ENCODE results near the gene PUS3.

GRCh38 chr11:125945011-125945796 lies 42.2 kb upstream of the PUS3 start:
- TF ChIP-seq POLR2A (IDR thresholded peaks at IDR 0.05; ENCODE audit: low read length) = no peak
- TF ChIP-seq GATA1 (IDR thresholded peaks at IDR 0.05; ENCODE audit: low read depth, low read length) = no peak
